HUDEP-2 (cell line): ENCODE results near the gene MSRB2.

Experiments used
- DNase-seq, 76 experiments: peaks; one replicate each; lab custom pipeline; 2025; ENCODE audit not compliant: unreplicated experiment in 76 of 76; lab: John Stamatoyannopoulos, UW

Gene MSRB2

DNA sequence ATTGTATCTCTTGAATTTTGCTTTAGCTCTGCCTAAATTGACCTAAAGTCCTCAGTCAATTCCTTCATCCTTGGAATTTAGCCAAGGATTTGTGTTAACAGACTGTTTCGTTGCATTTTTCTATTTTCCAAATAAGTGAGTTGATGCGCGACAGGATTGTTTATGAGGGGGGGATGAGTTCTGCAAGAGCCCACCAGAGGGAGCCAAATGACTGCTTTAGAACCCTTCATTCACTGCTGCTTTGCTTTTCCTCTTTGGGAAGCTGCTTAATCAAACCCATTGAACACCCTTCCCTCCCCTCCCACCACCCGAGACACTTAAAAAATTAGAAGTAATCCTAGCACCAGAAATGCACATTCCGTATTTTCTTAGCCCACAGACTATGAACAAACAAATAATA is 63.0 kb downstream of the MSRB2 start:
- peak in 23 of 76 experiments; percentile 0 to 51 (median 15) for DNase-seq

DNA sequence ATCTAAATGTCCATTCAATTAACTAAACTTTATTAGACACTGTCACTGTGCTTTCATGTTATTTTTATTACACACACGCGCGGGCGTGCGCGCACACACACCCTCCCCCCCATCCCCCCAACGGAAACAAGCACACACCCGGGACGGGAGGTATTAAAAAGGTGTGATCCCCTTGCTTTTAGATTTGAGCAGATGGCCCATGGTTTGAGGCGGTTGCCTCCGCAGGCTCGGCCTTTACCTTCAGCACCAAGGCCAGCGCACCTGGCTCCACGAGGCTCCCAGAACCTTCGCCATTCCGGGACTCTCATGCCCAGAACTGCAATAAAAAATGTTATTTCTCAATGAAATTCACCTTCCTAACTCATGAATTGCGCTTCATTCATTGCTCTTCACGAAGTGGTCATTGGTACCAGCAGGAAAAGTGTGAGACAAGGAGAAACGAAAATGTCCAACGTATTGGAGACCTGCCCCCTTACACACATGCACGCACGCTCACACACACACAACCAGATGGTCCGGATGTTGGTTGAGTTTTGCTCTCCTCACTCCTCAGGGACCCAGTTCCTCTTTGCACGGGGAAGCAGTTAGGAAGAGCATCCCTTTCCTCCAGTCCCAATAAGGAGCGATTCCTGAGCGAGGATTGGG is 76.0 kb downstream of the MSRB2 start:
- DNase-seq = peak in 8 of 76 experiments; percentile 3 to 22 (median 8)
